Mesothelial cell of epicardium (in vitro differentiated cells): ENCODE measurements around the gene LRRC15. TPM values are rescaled to one million over a fixed set of nuclear protein-coding genes. Genes with fewer than 3 reads are reported as not detected.

ENCODE experiments used
- DNase-seq, 2 experiments: peaks; one replicate each; pipeline ENCODE4 v3.0.0; 2021; ENCODE audit warnings: low spot score in 2 of 2; ENCODE audit not compliant: unreplicated experiment in 2 of 2
- H3K27ac Mint-ChIP-seq: 2 replicates; pipeline ENCODE4 v1.8.0; 2021; ENCODE audit warnings: mixed read lengths
- H3K27me3 Mint-ChIP-seq: 2 replicates; pipeline ENCODE4 v1.8.0; 2021; ENCODE audit warnings: low read depth, mixed read lengths
- H3K36me3 Mint-ChIP-seq: 2 replicates; pipeline ENCODE4 v1.8.0; 2021; ENCODE audit warnings: mixed read lengths
- H3K4me1 Mint-ChIP-seq: 2 replicates; pipeline ENCODE4 v1.8.0; 2021; ENCODE audit warnings: mixed read lengths
- H3K4me3 Mint-ChIP-seq: 2 replicates; pipeline ENCODE4 v1.8.0; 2021; ENCODE audit warnings: mild to moderate bottlenecking, moderate library complexity, mixed read lengths
- H3K9me3 Mint-ChIP-seq: 2 replicates; pipeline ENCODE4 v1.8.0; 2021; ENCODE audit warnings: mixed read lengths
- CTCF ChIP-seq: fragments of 200-600 bp; sonication (generic); IDR thresholded peaks from one replicate; pipeline ENCODE4 v1.5.0; 2021; ENCODE audit warnings: antibody characterized with exemption; ENCODE audit not compliant: unreplicated experiment
- total RNA-seq: library from RNA; stranded (reverse); gene quantifications from 3 replicates; pipeline ENCODE4 v1.2.1, GENCODE V29; 2021

The LRRC15 gene
- total RNA-seq, 1 donor from 2014 or later, result not detected

- no peak overlapping the region for H3K27ac Mint-ChIP-seq
- no peaks in the 10 kb centered on the region for H3K36me3 Mint-ChIP-seq
- peaks cover 34% of the 10 kb centered on the region for H3K4me1 Mint-ChIP-seq
- TF ChIP-seq CTCF, result no peak
- H3K27me3 Mint-ChIP-seq, result peaks cover 2% of the 10 kb centered on the region
- H3K9me3 Mint-ChIP-seq, result no peaks in the 10 kb centered on the region
- H3K4me3 Mint-ChIP-seq, result no peak overlapping the region
- no peak for DNase-seq
Measured at GRCh38 chr3:194325424-194326153, 44.0 kb downstream of the LRRC15 start.

- no peak for DNase-seq
- H3K27me3 Mint-ChIP-seq, result peaks cover 2% of the 10 kb centered on the region
- H3K4me1 Mint-ChIP-seq, result peaks cover 27% of the 10 kb centered on the region
- no peak overlapping the region for H3K4me3 Mint-ChIP-seq
- no peaks in the 10 kb centered on the region for H3K36me3 Mint-ChIP-seq
- no peaks in the 10 kb centered on the region for H3K9me3 Mint-ChIP-seq
- no peak overlapping the region for H3K27ac Mint-ChIP-seq
- no peak for TF ChIP-seq CTCF
Measured at GRCh38 chr3:194324823-194325327, 44.7 kb downstream of the LRRC15 start.

GRCh38 chr3:194323785-194324735 lies 45.5 kb downstream of the LRRC15 start:
- Mint-ChIP-seq H3K27ac (peak overlapping the region; percentile 74), H3K9me3 (peaks cover 5% of the 10 kb centered on the region), H3K27me3 (peaks cover 2% of the 10 kb centered on the region), H3K4me1 (peaks cover 24% of the 10 kb centered on the region), H3K36me3 (no peaks in the 10 kb centered on the region), H3K4me3 (no peak overlapping the region)
- DNase-seq, result peak in 1 of 2 experiments; percentile 68
- TF ChIP-seq CTCF, result no peak

GRCh38 chr3:194322678-194323211 lies 46.8 kb downstream of the LRRC15 start:
- no peak for DNase-seq
- peaks cover 9% of the 10 kb centered on the region for H3K9me3 Mint-ChIP-seq
- H3K4me3 Mint-ChIP-seq, result no peak overlapping the region
- no peaks in the 10 kb centered on the region for H3K27me3 Mint-ChIP-seq
- H3K4me1 Mint-ChIP-seq, result peaks cover 18% of the 10 kb centered on the region
- no peaks in the 10 kb centered on the region for H3K36me3 Mint-ChIP-seq
- H3K27ac Mint-ChIP-seq, result peak overlapping the region; percentile 54
- no peak for TF ChIP-seq CTCF

GRCh38 chr3:194321693-194322640 lies 47.6 kb downstream of the LRRC15 start:
- no peaks in the 10 kb centered on the region for H3K27me3 Mint-ChIP-seq
- no peak for DNase-seq
- no peak for TF ChIP-seq CTCF
- H3K4me1 Mint-ChIP-seq, result peaks cover 18% of the 10 kb centered on the region
- peak overlapping the region; percentile 43 for H3K27ac Mint-ChIP-seq
- H3K9me3 Mint-ChIP-seq, result peaks cover 9% of the 10 kb centered on the region
- no peaks in the 10 kb centered on the region for H3K36me3 Mint-ChIP-seq
- no peak overlapping the region for H3K4me3 Mint-ChIP-seq
